ENCODE measurements around the gene PHF23. TPM values are rescaled to one million over a fixed set of nuclear protein-coding genes. Genes with fewer than 3 reads are reported as not detected.

The PHF23 gene
- total RNA-seq, 4 donors from 2014 or later: 19.8 to 39.5 (median 35.8) TPM

GRCh38 chr17:7218758-7219157 lies 20.5 kb downstream of the PHF23 start:
- Histone ChIP-seq H3K9me3 (no peaks in the 10 kb centered on the region), H3K36me3 (peaks cover 21 to 27% of the 10 kb centered on the region in 2 donors), H3K4me1 (peaks cover 35 to 69% of the 10 kb centered on the region in 2 donors), H3K27me3 (no peaks in the 10 kb centered on the region), H3K4me3 (replicated peaks in 1 of 3) (no peak overlapping the region), H3K27ac (peak overlapping the region in 2 of 3 donors; percentile 97 to 98)
- 61 to 71% methylated on average over 6 of the region's 6 CpGs for WGBS, 2 donors
- TF ChIP-seq POLR2A (IDR thresholded peaks at IDR 0.05): no peak
- no peak for TF ChIP-seq CTCF (IDR thresholded peaks at IDR 0.05)
- intact Hi-C loops (cut with DNase I): no loop called here
- no peak for DNase-seq

- DNase-seq: no peak
- H3K4me3 ChIP-seq (replicated peaks in 1 of 3): no peak overlapping the region
These were observed 21.1 kb downstream of the PHF23 start for GRCh38 chr17:7218166-7218565.

GRCh38 chr17:7217113-7217987 lies 21.9 kb downstream of the PHF23 start:
- Histone ChIP-seq H3K27ac (peak overlapping the region; percentile 55 to 83 (median 75)), H3K4me3 (replicated peaks in 1 of 3) (peak overlapping the region in 1 of 3 donors; percentile 41), H3K4me1 (peaks cover 37 to 72% of the 10 kb centered on the region in 2 donors), H3K36me3 (peaks cover 7 to 14% of the 10 kb centered on the region in 2 donors), H3K9me3 (no peaks in the 10 kb centered on the region), H3K27me3 (no peaks in the 10 kb centered on the region)
- intact Hi-C loops (cut with DNase I): no loop called here
- WGBS, 2 donors: 1 to 3% methylated on average over 21 to 23 of the region's 32 CpGs
- DNase-seq: peak; percentile 40 to 56
- TF ChIP-seq POLR2A (IDR thresholded peaks at IDR 0.05): no peak
- TF ChIP-seq CTCF (IDR thresholded peaks at IDR 0.05): no peak

More at GRCh38 chr17:7218166-7218565, 21.1 kb downstream of the PHF23 start:
- peaks cover 15 to 22% of the 10 kb centered on the region in 2 donors for H3K36me3 ChIP-seq
- WGBS, 2 donors: 59 to 69% methylated on average over 4 to 6 of the region's 6 CpGs
- intact Hi-C loops (cut with DNase I): no loop called here
- no peak for TF ChIP-seq POLR2A (IDR thresholded peaks at IDR 0.05)
- no peak for TF ChIP-seq CTCF (IDR thresholded peaks at IDR 0.05)
- H3K27me3 ChIP-seq: no peaks in the 10 kb centered on the region
- H3K4me1 ChIP-seq: peaks cover 37 to 72% of the 10 kb centered on the region in 2 donors
- peak overlapping the region in 1 of 3 donors; percentile 83 for H3K27ac ChIP-seq
- H3K9me3 ChIP-seq: no peaks in the 10 kb centered on the region

- intact Hi-C loops (cut with DNase I): no loop called here
- WGBS, 2 donors: 35 to 38% methylated on average over 7 of the region's 7 CpGs
- Histone ChIP-seq H3K27me3 (no peaks in the 10 kb centered on the region), H3K36me3 (peaks cover 0 to 7% of the 10 kb centered on the region in 2 donors), H3K9me3 (no peaks in the 10 kb centered on the region), H3K4me1 (peaks cover 35 to 69% of the 10 kb centered on the region in 2 donors), H3K27ac (peak overlapping the region in 2 of 3 donors; percentile 75 to 83), H3K4me3 (replicated peaks in 1 of 3) (peak overlapping the region in 1 of 3 donors; percentile 41)
- no peak for DNase-seq
- TF ChIP-seq POLR2A (IDR thresholded peaks at IDR 0.05) (no peak), CTCF (IDR thresholded peaks at IDR 0.05) (no peak)
These were observed 22.8 kb downstream of the PHF23 start for GRCh38 chr17:7216242-7217112.

All from thyroid gland (tissue), 4 donors.